Suppressor macrophage treated with lipopolysaccharide for 1 hour (primary cell): ENCODE data around the gene SLC39A11.

ENCODE experiments used
- DNase-seq, 3 donors: peaks; one replicate each; pipeline ENCODE4 v3.0.0-alpha.2; 2020 to 2022

SLC39A11 gene

DNA sequence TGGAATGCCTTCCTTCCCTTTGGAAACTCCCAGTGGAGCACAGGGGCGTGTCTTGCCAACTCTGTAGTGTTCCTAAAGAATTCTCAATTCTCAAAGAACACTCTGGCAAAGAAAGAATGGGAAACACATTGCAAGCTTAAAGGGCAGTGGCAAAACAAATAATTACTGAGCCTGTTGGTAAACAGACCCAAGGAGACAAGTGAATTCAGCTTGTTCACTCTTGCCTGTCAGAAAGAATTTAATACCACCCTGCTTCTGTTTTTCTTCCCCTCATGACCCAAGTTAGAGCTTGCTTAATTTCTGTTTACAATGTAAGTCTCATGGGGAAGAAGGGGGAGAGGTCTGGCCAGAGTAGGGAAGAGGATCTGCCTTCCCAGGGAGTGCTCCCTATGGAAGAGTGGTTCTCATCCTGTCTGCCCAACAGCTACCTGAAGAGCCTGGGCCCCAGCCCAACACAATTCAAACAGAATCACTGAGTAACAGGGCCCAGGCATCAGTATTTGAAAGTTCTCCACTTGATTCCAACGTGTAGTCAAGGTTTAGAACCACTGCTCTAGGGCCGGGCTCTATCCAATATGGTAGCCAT, 386.0 kb downstream of the SLC39A11 start:
- no peak for DNase-seq

DNA sequence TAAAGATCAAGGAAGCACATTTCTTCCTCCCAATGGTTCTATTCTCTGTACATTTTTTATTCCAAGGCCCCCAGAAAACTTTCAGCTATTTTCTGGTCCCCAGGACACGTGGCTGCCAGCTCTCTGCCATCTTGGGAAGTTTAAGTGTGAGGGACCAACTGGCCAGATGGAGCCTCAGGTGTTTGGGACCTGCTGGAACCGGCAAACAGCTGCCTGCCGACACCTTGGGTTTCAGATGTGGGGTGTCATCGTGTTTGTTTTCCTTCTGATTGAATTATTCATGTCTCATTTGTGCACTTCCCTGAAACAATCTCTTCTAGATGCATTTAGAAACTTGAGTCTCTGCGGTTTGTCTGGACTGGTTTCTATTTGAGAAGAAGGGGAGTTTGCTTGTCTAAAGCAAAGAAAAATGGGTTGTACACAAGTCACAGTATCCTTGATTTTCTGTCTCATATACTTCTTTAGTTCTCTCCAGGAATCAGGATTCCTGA, 386.5 kb downstream of the SLC39A11 start:
- DNase-seq: no peak

DNA sequence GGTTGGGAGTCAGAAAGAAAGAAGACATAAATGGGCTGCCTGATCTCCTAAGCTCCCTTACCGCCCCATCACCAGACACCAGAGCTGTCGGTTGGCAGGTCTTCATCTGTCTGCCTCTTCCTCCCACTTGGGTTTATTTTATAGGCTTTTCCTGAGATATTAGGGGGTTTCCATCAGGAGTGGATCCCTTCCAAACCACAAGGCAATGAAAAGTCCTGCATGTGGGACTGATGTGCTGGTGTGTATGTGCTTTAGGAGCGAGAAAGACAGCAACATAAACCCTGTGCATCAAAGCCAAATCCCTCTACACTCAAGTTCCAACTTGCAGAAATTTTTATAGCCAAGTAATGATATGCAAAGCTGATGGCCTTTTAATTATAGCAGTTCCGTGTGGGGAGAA, 389.5 kb downstream of the SLC39A11 start:
- no peak for DNase-seq

DNA sequence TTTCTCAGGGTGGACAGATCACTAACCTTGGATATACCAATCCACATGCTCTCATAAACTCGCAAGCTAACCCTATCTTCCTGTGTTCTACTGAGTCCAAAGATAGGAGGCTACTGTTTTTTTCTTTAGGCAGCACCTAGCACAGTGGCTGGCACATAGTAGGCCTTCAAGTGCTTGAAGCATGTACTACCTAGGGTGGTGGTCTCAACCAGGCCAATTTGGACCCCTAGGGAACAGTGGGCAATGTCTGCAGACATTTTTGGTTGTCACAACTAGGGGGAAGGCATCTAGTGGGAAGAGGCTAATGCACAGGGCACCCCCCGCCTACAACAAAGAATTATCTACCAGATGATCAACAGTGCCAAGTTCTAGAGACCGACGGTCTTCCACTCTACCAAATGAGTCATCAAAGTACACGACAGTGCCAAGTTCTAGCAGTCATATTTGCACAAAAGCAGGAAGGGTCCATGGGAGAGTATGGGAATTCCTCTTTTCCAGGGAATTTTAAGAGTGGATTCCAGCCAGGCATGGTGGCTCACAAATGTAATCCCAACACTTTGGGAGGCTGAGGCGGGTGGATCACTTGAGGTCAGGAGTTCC, 390.3 kb downstream of the SLC39A11 start:
- no peak for DNase-seq

DNA sequence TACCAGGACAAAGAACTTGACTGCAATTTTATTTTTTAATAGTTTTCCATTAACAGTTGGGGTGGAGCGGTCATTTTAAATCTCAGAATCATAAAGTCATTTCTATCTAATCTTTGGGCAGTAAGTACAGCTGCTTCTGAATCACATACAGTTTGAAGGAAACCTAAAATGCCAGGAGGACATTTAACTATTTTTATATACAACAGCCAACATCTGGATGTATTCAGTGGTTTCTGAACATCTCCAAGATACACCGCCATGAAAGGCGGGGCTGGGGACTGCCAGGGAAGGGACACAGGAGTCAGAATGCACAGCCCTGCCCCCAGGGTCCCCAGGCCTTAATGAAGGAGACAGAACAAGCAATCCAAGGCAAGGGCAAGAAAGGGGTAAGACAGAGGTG, 392.3 kb downstream of the SLC39A11 start:
- DNase-seq: no peak

DNA sequence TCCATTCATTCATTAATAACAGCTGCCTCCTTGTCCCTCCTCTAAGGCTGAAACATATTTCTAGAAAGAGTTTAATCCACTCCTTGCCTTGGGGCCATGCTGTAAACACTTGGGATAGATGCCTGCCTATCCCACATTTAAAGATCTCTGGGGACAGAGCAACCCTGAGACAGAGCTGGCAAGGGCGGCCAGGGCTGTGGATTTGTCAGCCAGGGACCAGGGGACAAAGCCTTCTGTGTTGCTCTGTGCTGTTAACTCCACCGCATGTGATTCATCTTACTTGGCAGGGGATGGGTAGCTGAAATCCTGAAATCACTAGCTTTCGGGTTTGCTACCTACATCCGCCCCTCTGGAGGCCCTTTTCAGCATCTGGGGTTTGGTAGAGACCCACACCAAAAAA, 392.9 kb downstream of the SLC39A11 start:
- no peak for DNase-seq

DNA sequence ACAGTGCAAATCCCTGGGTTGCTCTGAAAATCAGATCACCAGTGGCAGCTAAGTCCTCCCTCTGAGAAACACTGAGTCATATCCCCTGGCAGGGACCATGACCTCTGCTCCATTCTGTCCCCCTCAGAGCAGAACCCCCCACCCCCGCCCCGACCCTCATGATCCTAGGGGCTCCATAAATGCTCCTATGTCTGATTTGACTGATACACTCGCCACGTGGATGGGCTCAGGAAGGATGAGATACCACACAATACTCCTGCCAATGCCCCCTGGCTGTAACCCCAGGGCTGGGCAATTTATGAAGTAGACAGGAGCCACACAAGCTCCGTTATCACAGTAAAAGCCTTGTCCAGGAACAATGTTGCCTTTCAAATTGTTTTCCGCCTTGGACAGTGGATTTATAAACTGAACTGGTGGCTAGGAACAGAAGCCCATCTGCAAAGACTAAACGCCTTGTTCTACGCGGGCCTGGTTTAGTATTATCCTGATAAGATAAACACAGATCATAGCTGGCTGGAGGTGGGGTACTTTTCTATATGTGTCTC, 394.8 kb downstream of the SLC39A11 start:
- DNase-seq: no peak

DNA sequence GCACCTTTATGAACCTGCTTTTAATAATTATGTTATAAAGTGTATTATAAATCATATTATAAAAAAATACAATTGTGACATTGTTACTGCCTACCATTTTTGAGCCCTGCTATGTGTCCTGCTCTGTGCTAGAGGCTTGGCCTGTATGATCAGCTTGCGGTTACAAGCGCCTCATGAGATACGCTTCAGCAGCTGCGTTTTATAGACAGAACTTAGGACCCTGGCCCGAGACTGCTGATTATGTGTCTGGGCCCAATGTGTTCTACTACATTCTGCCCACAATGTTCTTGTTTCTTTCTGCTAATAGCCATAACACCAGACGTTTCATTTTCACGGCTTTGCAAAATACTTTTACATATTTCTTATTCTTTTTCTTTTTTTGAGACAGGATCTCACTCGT, 395.8 kb downstream of the SLC39A11 start:
- DNase-seq: no peak

DNA sequence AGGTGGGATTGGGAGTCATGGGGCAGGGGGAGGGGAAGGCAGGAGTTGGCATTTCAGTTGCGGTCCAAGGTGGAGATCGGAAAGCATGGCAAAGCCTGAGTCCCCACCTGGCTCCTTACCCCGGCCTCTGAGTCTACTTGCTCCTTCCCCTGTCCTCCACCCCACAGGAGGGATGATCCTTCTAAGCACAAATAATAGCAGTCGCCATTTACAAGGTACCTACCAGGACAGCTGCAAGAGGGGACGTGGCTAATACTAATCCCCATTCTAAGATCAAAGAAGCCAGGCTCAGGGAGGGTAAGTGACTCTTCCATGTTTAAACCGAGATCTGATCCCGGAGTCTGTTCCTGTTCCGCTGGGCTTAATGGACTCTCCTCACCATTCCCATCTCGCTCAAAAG, 396.3 kb downstream of the SLC39A11 start:
- no peak for DNase-seq

DNA sequence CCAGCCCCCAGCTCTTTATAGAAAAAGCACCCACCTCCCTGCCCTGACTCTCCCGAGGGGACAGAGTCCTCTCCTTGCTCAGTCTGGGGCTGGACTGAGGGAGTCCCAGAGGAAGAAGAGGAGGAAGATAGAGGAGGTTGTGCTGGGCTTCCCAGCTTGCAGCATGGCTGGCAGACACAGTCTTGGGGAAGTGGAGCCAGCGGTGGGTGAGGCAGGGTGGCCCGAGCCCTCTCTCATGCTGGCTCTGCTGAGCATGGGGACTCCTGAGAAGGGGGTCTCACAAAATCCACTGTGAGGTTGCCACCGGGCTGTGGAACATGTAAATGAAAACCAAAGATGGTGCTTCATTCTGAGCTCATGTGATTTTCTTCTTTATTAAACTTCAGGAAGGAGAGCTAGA, 398.5 kb downstream of the SLC39A11 start:
- no peak for DNase-seq

DNA sequence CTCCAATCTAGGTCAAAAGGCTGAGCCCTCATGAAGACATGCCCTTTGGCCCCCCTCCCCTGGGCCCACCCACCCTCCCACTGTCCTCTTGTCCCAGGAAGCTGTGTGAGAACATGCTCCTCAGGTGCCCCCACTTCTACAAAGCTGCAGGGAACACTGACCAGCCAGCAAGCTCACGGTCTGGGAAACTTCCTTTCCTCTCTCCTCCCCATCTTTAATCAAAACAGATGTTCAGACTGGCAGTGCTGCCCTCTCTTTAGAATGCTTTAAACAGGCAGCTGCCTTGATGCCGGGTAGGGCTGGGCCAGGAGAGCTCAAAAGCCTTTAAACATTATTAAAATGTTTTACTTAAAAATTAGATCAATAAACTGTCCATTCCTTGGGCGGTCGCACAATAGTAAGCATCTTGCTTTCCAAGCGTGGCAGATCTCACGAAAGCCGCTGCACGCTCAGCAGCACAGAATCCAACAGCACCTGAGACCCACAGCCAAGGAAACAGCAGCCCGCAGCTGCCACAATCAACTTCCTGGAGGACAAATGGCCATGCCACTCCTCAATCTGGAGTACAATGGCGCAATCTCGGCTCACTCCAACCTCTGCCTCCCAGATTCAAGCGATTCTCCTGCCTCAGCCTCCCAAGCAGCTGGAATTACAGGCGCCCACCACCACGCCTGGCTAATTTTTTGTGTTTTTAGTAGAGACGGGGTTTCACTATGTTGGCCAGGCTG, 399.2 kb downstream of the SLC39A11 start:
- DNase-seq: no peak

DNA sequence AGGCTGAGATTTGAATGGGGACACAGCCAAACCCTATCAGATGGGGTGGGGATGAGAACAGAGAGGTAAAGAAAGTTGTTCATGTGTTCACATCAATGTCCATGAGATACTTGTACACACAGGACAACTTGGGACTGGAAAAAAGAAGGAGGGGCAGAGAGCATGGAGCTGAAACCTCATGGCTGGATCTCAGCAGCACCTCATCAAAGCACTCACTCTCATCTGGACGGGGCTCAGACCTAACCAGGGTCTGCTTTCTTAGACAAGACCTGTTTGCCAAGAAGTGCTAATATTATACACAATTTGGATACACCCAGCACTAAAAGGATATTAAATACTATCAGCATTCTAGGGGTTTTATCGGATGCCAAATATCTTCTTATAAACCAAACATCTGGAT, 399.8 kb downstream of the SLC39A11 start:
- no peak for DNase-seq

DNA sequence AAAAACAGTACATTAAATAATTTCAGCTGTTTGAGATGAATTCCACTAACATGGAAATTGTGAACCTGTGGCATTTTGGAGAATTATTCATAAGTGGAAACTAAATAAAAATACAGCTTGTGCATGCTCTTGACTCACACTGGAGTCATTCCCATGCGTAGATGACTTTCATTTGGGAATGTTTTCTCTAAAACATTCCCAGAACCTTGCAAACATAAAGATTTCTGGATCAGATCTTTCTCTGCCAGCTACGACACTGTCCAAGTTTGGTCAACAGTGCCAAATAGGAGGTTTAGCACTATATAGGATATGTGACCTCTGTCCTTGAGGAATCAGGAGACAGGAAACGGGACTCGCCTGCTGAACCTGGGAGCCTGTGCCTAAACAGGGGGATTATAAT, 400.9 kb downstream of the SLC39A11 start:
- no peak for DNase-seq

DNA sequence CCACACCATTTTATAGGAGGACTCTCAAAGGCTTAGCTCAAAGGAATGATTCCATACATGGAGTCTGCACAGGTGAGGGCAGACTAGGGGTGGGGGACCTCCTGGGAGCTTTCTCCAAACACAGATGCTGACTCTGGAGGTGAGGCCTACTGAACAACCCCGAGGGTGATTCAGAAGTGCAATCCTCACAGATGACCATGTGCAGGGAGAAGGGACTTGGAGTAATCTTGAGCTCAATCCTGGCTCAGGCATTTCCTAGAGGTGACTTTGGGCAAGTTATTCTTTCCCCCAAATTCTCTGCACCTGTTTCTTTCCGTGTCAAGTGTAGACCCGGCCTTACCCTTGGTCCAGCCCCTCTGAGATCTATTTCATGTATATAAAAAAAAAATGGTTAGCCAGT, 401.5 kb downstream of the SLC39A11 start:
- DNase-seq: no peak

DNA sequence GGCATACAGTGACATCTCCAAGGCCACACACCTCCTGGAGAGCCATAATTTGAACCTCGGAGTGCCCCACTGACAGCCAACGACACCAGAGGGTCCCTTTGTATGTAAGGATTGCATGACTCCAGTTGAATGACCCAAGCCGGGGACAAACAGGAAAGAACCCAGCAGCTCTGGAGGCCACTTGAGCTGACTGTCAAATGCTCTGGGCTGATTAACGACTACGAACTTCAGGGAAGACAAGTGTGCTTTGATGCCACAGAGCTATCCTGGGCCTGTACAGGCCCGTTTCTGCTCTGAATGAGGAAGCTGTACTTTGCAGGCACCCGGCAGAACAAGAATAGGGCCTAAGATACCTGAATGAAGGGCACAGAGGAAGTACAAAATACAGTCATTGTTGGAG, 404.6 kb downstream of the SLC39A11 start:
- no peak for DNase-seq

DNA sequence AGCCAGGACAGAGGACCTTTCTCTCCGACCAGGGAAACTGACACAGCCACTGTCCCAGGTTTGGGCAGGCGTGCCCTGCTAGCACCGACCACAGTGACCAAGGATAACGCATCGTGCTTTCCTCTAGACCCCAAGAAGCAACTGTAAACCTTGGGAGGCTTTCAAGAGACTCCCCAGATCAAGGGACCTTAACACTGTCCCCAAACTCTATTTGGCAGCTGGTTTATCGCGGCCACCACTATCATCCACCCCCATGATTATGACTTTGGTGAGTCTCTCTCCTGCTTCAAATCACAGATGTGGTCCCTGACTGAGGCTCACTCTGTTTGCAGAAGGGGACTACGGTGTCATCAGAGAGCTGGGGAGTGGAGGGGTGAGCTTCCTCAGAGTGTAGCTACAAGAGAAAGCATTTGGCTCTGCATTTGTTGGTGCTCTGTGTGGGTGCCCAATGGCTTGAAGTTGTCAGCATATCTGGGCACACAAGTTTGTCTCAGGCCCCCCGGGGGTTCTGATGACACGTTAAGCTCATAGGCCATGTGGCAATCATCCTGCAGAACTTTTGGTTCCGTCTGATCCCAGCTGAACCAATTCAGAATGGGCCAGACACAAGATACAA, 408.0 kb downstream of the SLC39A11 start:
- no peak for DNase-seq

DNA sequence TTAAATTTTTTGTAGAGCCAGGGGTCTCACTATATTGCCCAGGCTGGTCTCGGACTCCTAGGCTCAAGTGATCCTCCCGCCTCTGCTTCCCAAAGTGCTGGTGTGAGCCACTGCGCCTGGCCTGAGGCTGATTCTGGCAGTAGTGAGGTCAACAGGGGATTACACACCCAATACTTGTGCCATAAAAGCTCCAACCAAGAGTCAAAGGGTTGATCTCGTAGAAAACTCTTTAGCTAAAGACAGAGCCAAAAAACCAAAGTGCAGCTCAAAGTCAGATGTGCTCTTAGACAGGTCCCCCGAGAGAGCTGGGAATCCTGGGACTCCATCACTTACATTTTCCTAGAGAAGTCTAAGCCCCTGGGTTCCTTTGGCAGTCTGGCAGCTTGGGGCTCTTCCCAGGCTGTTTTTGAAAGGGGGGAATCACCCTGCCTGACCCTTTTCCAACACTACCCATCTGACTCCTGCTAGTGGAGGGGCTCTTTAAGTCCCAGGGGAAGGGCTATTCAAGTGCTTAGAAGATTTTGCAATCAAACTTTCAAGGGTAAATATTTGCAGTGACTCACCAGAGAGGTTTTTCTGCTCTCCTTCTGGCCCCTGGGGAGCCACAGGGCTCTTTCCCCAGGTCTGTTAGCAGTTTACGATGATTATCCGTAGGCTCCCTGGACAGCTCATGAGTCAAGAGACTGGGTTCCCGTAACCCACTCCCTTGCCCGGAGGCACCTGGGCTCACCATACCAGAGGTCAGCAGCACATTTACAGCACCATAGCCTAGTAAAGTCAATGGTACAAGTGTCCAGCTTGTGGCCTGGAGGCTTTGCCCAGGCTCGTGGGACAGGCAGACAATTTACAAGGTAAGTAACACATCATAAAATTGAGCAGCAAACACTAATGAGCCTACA, 408.7 kb downstream of the SLC39A11 start:
- DNase-seq: no peak

DNA sequence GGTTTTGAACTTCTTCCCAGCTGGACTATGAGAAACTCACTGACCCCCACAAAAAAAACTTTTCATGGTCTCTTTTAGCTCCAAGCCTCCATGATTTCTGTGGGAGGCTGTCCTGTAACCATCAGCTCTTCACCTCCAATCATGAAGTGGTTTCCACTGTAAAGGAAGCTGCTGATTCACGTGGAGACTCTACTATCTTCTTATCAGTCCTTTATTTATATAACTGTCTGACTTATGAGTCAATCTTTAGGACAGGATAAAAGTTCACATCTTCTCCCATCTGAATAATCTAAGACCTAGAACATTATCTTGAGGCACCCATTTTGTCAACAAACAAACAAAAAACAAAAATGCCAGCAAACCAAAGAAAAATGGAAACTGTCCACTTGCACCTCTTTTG, 409.9 kb downstream of the SLC39A11 start:
- no peak for DNase-seq

DNA sequence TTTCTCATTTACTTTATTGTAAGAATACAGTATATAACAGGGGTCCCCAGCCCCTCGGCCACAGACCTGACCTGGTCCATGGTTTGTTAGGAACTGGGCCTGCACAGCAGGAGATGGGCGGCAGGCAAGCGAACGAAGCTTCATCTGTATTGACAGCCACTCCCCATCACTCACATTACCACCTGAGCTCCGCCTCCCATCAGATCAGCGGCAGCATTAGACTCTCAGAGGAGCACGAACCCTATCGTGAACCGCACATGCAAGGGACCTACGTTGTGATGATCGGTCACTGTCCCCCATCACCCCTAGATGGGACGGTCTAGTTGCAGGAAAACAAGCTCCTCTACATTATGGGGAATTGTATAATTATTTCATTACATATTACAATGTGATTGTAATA, 410.6 kb downstream of the SLC39A11 start:
- no peak for DNase-seq

DNA sequence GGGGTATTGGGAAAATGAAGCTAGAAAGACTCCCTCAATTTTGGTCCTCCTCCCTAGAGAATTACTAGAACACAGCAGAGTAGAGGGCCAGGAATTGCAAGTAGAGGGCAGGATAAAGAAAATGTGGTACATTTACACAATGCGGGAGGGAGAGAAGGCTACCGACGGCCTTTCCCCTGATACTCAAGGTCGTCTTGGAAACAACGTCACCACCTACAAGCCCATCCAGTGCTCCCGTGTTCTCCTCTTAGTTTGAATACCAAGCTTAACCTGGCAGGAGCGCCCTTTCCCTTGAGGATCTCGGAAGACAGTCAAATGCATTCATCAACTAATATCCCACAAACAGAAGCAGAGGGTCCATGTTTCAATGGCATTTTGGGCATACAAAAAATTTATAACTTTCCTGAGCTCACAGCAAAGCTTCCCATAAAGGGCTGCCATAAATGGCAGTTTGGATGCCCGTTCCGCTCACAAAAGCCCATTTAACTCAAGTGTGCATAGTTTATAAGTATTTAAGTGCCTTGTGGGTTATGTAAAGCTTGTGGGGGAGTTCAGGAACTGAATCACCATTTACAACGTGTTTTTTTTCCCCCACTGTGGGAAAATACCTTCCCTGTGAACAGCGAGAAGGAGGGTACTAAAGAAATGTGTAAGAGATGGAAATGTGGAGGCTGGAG, 414.6 kb downstream of the SLC39A11 start:
- no peak for DNase-seq

DNA sequence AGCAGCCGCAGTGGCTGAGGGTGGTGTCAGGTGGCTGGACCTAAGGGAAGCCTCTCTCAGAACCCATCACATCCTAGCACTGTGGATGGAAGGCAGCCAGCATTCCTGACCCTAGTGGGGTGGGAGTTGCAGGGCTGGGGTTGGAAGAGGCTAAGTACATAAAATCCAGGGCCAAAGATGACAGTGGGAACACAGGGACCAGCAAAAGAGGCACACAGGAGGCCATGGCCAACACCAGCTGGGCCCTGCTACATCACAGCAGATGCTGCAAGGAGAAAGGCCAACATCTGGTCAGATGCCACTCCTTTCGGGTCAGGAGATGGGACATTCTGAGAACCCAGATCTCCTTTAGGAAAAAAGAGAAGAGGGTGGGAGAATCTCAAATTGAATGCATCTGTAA, 415.4 kb downstream of the SLC39A11 start:
- DNase-seq: no peak

DNA sequence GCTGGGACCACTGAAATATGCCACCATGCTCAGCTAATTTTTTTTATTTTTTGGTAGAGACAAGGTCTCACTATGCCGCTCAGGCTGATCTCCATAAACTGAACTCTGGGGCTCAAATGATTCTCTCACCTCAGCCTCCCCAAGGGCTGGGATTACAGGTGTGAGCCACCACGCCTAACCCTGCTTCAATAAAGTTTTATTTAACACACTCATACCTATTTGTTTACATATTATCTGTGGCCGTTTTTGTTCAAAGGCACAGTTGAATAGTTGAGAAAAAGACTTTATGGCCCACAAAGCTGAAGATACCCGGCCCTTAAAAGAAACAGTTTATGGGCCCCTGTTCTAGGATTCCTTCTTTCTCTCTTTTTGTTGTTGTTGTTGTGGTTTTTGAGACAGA, 419.8 kb downstream of the SLC39A11 start:
- no peak for DNase-seq
